Activated CD4-positive, alpha-beta T cell treated with anti-CD3 and anti-CD28 coated beads for 24 hours (primary cell): ENCODE data around the gene SEC14L1.
"Not testable (repeated sequence)": the region's sequence is repeated elsewhere in the genome, so short reads cannot be mapped to it uniquely, and the experiment has no call there.

Experiments
- DNase-seq, 2 donors: peaks; one replicate each; pipeline ENCODE4 v3.0.0-alpha.2; 2020; ENCODE audit warnings: low read depth in 2 of 2

The SEC14L1 gene

GRCh38 chr17:77141846-77142449 is 1.2 kb downstream of the SEC14L1 start:
- no peak for DNase-seq

GRCh38 chr17:77142689-77143088 is 1.9 kb downstream of the SEC14L1 start:
- no peak for DNase-seq

- DNase-seq: no peak
Observed at GRCh38 chr17:77143306-77143705, 2.5 kb downstream of the SEC14L1 start.

GRCh38 chr17:77144227-77144626 is 3.5 kb downstream of the SEC14L1 start:
- no peak for DNase-seq

DNA sequence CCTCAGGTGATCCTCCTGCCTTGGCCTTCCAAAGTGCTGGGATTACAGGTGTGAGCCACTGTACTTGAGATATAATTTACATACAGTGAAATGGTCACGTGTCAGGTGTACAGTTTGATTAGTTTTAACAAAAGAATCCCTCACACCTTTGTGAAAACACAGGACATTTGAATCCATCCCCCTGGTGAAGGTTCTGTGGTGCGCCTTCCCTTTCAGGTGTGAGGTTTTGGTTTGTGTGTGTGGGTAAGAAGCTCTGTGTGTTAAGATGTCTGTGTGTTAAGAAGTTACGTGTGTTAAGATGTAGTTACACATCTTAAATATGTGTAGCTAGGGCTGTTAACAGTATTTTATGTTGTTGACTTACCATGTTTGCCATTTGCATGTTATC is 4.4 kb downstream of the SEC14L1 start:
- no peak for DNase-seq

DNA sequence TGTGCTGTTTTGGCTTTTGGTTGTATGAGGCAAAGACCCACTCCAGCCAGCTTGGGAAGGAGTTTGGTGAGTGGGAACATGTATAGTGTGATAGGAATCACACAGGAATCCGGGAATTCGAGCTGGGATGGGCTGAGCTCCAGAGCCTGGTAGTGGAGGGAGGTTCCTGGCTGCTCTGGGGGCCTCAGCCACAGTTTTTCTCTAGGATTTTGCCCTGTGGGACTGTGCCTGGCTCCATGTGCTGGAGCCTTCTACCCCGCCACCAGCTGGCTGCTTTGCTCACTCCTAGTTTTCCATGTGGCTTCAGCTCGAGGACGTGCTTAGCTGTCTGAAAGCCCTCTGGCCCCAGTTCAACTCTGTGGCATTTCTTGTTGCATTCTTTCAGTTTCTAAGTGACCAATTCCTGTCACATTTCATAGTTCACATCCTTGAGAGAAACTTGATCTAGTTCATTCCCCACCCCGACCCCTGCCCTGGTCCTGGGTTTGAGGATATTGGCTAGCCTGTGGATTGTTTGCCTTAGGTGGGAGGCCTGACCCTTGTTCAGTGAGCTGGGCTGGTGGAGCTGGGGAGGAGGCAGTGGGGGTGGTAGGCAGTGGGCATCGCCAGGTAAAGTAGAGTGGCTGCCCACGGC is 5.0 kb downstream of the SEC14L1 start:
- DNase-seq: no peak

DNA sequence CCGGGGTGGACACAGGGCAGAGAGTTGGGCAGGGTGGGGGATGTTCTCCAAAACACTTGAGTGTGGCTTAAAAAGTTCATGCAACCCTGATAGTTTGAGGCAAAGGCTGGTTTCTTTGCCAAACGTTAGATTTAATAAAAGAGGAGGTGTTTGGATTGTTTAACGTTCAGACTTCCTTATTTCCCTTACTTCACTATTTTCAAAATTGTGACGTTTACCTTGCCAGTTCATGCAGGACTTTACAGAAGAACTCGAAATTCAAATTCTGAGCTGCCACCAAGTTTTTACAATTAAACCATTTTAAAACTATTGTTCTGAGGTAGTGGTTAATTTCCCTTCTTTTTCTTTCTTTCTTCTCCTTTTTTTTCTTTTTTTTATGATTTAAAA is 5.5 kb downstream of the SEC14L1 start:
- DNase-seq: no peak

- DNase-seq: no peak
Observed at GRCh38 chr17:77146882-77147281, 6.1 kb downstream of the SEC14L1 start.

- DNase-seq: no peak
Observed at GRCh38 chr17:77147357-77147801, 6.6 kb downstream of the SEC14L1 start.

GRCh38 chr17:77148077-77148939 is 7.5 kb downstream of the SEC14L1 start:
- DNase-seq: no peak

- DNase-seq: no peak
Observed at GRCh38 chr17:77148940-77149510, 8.3 kb downstream of the SEC14L1 start.

GRCh38 chr17:77150196-77150595 is 9.4 kb downstream of the SEC14L1 start:
- no peak for DNase-seq

DNA sequence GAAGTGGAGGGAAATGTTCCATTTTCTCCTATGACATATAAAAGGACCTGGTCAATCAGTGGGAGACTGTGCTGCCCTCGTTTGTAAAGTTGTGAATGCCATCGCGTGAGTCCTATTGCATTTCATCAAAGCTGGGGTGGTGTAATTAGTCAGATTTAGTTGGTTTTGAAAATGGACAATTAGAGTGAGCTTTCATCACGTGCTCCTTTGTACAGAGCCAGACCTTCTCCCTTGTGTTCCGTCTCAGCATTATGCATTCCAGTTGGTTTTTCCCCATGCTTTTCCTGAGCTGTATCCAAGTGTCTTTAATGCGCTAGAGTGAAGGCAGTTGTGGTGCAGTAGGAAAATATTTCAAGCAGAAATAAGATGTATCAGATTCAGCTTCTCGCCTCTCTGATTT is 10.4 kb downstream of the SEC14L1 start:
- no peak for DNase-seq

DNA sequence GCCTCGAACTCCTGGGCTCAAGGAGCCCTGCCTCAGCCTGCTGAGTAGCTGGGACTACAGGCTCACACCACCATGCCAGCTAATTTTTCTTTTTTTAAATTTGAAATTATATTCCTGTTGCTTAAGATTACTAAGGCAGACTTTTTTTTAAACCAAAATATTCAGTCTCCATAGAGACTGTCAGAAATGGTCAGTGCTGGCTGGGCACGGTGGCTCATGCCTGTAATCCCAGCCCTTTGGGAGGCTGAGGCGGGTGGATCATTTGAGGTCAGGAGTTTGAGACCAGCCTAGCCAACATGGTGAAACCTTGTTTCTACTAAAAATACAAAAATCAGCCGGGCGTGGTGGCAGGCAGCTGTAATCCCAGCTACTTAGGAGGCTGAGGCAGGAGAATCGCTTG is 11.3 kb downstream of the SEC14L1 start:
- not testable (repeated sequence) for DNase-seq

- no peak for DNase-seq
Observed at GRCh38 chr17:77153472-77153871, 12.7 kb downstream of the SEC14L1 start.

DNA sequence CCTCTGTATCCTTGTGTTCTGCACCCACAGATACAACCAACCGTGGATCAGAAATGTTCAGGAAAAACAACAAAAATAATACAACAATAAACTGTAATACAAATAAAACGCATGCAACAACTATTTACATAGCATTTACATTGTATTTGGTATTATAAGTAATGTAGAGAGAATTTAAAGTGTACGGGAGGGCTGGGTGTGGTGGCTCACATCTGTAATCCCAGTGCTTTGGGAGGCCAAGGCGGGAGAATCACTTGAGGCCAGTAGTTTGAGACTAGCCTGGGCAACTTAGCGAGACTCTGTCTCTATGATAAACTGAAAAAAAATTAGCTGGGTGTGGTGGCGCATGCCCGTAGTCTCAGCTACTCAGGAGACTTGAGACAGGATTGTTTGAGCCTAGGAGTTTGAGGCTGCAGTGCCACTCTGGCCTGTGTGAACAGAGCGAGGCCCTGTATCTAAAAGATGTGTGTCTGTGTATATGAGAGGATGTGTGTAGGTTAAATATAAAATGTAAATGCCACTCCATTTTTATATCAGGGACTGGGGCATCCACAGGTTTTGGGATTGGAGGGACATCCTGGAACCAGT is 13.3 kb downstream of the SEC14L1 start:
- DNase-seq: no peak

DNA sequence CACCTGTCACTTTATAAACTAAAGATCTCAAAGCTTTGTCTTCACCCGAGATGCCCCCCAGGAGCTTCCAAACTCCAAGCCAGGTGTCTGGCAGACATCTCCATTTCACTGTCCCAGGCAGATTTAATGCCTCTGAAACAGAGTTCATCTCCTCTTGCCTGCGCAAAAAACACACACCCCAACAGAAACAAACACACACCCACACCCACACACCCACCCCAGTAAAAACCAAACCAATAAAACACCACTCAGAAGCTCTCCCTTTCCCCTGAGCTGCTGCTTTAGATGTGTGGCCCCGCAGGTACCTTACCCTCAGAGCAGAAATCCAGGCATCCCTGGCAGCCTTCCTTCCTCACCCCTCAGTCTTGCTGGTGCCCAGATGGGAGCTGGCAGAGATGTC is 14.4 kb downstream of the SEC14L1 start:
- no peak for DNase-seq

DNA sequence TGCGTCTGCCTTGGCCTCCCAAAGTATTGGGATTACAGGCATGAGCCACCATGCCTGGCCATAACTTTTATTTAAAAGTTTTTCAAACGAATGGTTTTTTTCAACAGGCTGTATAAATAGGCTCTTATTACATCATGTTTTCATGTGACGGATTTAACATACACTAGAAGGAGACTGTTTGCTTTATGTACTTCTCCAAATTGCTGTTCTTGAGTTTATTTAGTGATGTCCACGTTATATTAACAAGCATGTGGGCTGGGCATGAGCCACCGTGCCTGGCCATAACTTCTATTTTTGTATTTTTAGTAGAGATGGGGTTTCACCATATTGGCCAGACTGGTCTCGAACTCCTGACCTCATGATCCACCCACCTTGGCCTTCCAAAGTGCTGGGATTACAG is 17.0 kb downstream of the SEC14L1 start:
- DNase-seq: not testable (repeated sequence)

- DNase-seq: no peak
Observed at GRCh38 chr17:77160091-77160874, 19.5 kb downstream of the SEC14L1 start.

DNA sequence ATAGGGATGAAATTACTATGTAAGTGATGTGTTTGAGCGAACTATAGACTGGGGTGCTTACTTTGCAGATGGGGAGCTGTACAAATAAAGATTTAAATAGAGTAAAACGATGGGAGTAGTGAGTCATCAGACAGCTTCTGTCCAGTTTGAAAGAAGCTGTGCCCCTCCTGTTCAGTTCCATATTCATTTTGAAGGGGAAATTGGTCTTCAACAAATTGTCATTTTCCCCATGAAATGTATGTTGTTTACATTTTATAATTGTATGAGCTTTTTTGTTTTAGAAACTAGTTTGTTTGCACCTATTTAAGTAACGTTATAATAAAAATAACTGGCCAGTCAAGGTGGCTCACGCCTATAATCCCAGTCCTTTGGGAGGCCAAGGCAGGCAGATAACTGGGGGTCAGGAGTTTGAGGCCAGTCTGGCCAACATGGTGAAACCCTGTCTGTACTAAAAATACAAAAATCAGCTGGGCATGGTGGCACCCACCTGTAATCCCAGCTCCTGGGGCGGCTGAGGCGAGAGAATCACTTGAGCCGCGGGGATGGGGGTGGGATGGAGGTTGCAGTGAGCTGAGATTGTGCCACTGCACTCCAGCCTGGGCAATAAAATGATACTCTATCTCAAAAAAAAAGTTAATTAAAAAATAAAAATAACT is 20.2 kb downstream of the SEC14L1 start:
- DNase-seq: no peak

DNA sequence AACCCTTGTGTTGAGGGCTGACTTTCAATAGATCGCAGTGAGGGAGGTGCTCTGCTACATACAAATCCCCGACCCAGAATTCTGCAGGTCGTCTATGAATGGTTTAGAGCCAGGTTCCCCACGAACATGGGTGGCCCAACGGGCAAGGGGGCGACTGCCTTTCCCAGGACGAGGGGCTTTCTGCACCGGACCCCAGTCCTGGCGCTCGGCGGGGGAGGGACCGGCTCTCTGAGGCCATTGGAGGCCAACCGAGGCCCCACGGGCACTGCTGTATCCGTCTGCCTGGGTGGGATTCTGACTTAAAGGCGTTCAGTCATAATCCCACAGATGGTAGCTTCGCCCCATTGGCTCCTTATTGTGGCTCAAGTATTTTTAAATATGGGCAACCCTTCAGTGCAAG is 21.2 kb downstream of the SEC14L1 start:
- no peak for DNase-seq
